IPS DF 6.9 (cell line): ENCODE measurements around the gene MAML2.
A peak's percentile ranks its signal among the peaks of the same experiment; 100 is the strongest.

Experiments
- DNase-seq: peaks from one replicate; pipeline ENCODE4 v3.0.0-alpha.2; 2013; ENCODE audit warnings: low read depth, low spot score
- H3K27ac ChIP-seq: one replicate; pipeline ENCODE4 v1.5.1; 2013; ENCODE audit warnings: low read length, control low read depth
- H3K27me3 ChIP-seq: 2 replicates; pipeline ENCODE4 v1.6.1; 2013; ENCODE audit warnings: mild to moderate bottlenecking, low read length; ENCODE audit not compliant: control insufficient read depth, insufficient read depth
- H3K36me3 ChIP-seq: 2 replicates; pipeline ENCODE4 v1.6.1; 2013; ENCODE audit warnings: low read length; ENCODE audit not compliant: control insufficient read depth, insufficient read depth
- H3K4me1 ChIP-seq: 2 replicates; pipeline ENCODE4 v1.6.1; 2013; ENCODE audit warnings: low read length; ENCODE audit not compliant: control insufficient read depth, insufficient read depth
- H3K4me3 ChIP-seq: 2 replicates; pipeline ENCODE4 v1.5.1; 2013; ENCODE audit warnings: mild to moderate bottlenecking, low read length
- H3K9me3 ChIP-seq: 2 replicates; pipeline ENCODE4 v1.6.1; 2013; ENCODE audit warnings: low read length, inconsistent platforms; ENCODE audit not compliant: control insufficient read depth, insufficient read depth
- WGBS: extraction: QIAGEN DNeasy Blood & Tissue Kit; methylation state at CpG from one replicate; pipeline ENCODE4 v1.1.7; 2013; ENCODE audit warnings: mixed read lengths, missing lambda C conversion rate; ENCODE audit not compliant: insufficient read length, insufficient coverage; 5-methylcytosine and 5-hydroxymethylcytosine counted together

MAML2 gene

DNA sequence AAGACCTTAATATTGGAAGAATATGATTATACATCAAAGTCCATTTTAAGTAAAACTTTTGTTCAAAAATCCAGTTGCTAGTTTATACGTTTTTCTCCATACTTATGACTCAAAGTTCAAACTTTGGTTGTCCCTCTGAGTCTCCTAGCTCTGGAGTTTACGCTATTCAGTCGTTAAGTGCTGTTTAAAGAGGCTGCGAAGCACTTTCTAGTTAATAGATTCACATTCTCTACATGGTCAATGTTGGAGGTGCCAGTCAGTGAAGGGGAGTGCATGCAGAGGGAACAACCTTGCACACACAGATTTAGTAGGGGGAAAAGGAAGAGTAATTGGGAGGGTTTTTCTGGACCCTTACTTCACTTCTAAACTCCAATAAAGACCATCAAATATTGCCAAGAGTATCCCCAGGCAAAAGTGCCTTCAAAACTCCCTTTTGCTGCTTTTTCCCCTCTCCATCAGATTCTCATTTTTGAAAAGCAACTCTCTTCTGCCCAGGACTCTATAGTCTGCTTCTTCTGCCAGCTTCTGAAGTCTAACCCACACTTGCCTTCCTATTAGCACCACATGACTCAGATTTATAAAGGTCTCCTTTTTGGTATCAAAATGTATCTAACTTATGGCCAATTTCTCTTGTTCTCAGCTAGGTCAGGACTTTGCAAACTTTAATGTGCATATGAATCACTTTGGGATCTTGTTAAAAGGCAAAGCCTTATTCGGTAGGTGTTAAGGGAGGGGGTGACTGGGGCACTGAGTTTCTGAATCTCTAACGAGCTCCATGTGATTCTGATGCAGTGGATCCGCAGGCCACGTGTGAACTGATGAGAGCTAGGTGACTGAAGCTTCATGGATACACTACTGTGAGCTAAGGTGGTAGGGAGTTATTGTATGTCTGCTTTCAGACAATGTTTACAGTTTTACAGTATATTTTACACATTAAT lies 322.9 kb downstream of the MAML2 start:
- WGBS: no CpG with 5 or more reads among the region's 8 CpGs
- H3K36me3 ChIP-seq: no peaks in the 10 kb centered on the region
- no peak overlapping the region for H3K4me3 ChIP-seq
- H3K27me3 ChIP-seq: no peaks in the 10 kb centered on the region
- 0 out of 2 replicates have a peak, but pooled peaks cover 2% of the 10 kb centered on the region for H3K4me1 ChIP-seq
- no peak for DNase-seq
- no peak overlapping the region for H3K27ac ChIP-seq
- no peaks in the 10 kb centered on the region for H3K9me3 ChIP-seq

DNA sequence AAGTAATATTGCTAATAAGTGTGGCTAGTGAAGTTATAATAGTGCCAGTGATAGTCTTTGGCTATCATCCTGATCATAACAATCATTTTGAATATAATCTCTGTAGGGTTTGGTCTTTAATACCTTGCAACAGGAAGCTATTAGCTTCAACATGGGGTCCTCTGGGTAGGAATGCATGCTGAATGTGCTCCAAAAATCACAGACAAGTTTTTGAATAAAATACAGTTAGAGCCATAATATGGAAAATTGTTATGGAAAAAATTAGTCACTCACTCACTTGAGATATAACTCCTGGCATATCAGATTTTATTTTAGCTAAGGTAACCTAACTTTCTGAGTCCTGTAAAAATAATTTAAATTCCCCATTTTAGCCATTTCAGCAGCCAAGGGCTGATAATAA lies 323.7 kb downstream of the MAML2 start:
- 0 out of 2 replicates have a peak, but pooled peaks cover 2% of the 10 kb centered on the region for H3K4me1 ChIP-seq
- no peak for DNase-seq
- no peaks in the 10 kb centered on the region for H3K9me3 ChIP-seq
- no peak overlapping the region for H3K27ac ChIP-seq
- H3K4me3 ChIP-seq: no peak overlapping the region
- H3K36me3 ChIP-seq: no peaks in the 10 kb centered on the region
- no peaks in the 10 kb centered on the region for H3K27me3 ChIP-seq

DNA sequence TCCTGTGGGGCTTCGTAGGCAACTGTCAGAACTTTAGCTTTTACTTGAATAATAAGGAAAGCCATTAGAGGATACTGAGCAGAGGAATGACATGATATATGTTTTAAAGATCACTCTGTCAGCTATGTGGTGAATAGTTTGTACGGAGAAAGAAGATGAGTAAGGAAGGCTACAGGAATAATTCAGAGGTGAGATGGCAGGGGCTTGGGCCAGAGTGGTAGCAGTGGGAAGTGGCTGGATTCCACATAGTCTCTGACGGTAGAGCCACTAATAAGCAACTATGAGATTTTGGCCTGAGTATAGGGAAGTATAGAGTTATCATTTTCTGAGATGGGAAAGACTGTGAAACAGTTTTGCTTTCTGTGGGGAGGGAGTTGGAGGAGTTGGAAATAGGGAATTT lies 325.1 kb downstream of the MAML2 start:
- no peaks in the 10 kb centered on the region for H3K9me3 ChIP-seq
- no peaks in the 10 kb centered on the region for H3K36me3 ChIP-seq
- no peaks in the 10 kb centered on the region for H3K27me3 ChIP-seq
- peaks cover 8% of the 10 kb centered on the region for H3K4me1 ChIP-seq
- H3K4me3 ChIP-seq: no peak overlapping the region
- WGBS: no CpG with 5 or more reads among the region's 3 CpGs
- H3K27ac ChIP-seq: no peak overlapping the region
- DNase-seq: no peak

DNA sequence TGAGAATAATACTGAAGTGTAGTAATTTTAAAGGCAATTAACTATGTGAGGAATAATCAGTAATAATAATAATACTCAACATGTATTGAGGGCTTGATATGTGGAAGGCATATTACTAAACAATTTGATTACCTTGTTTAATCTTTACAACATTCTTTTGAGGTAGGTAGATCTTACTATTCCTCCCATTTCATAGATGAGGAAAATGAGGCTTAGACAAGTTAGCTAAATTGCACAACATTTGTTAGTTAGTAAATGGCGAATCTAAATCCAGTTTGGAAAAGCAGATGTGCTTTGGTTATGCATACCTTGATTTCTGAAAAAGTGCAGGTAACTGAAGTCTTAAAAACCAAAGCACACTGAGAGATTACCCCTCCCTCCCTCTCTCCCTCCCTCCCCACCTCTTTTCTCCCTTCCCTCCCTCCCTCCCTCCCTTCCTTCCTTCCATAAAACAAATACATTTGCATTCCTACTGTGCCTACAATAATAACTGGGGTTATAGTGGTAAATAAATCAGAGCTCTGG lies 326.0 kb downstream of the MAML2 start:
- DNase-seq: no peak
- WGBS: no CpG with 5 or more reads among the region's 1 CpG
- Histone ChIP-seq H3K27ac (no peak overlapping the region), H3K4me1 (peaks cover 10% of the 10 kb centered on the region), H3K9me3 (no peaks in the 10 kb centered on the region), H3K36me3 (no peaks in the 10 kb centered on the region), H3K27me3 (no peaks in the 10 kb centered on the region), H3K4me3 (no peak overlapping the region)

DNA sequence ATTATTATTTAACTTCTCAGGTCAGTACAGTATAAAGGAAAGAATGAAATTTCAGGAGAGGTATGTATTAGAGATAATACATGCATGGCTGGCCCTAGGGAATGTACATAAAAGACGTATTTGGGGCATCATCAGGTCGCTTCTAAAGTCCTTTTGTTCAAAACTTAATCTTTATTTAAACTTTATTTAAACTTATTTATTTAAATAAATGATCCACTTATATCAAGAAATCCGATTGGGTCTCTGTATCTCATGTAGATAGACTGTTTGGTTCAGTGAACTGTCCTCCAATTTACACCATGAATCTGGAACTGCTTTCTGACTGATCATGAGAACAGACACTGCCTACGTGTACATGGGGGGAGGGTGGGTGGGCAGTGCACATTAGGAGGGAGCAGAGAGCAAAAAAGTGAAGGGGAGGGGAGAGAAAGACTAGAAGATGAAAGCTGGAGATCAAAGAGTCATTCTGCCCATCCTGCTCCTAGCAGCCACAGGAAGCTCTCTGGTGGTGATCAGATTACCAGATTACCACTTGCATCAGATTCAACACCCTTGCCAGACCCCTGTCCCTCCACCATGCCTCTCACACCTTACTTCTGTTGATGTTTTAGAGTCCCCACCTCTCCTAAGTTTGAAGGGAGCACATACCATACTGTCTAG lies 327.0 kb downstream of the MAML2 start:
- Histone ChIP-seq H3K4me1 (peaks cover 11% of the 10 kb centered on the region), H3K27me3 (no peaks in the 10 kb centered on the region), H3K4me3 (no peak overlapping the region), H3K27ac (no peak overlapping the region), H3K36me3 (no peaks in the 10 kb centered on the region), H3K9me3 (no peaks in the 10 kb centered on the region)
- WGBS: no CpG with 5 or more reads among the region's 4 CpGs
- DNase-seq: no peak

DNA sequence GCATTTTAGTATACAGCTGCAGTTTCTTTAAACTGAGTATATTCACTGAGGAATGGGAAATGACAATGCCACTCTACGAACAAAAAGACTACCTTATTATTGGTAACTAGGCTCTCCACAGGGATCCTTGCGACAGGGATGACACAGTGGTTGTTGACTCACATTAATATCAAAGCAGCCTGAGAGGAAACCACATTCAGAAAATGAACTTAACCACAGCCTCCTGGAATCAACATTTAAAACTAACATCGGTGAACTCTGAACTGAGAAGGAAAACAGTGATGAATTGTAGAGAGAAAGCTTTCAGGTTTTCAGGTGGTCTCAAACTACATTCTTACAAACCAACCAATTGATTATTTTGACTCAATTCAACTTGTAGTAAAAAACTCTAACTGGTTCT lies 328.8 kb downstream of the MAML2 start:
- H3K27me3 ChIP-seq: no peaks in the 10 kb centered on the region
- H3K27ac ChIP-seq: no peak overlapping the region
- no peak overlapping the region for H3K4me3 ChIP-seq
- no peaks in the 10 kb centered on the region for H3K9me3 ChIP-seq
- WGBS: no CpG with 5 or more reads among the region's 3 CpGs
- H3K36me3 ChIP-seq: no peaks in the 10 kb centered on the region
- no peak for DNase-seq
- peaks cover 9% of the 10 kb centered on the region for H3K4me1 ChIP-seq

DNA sequence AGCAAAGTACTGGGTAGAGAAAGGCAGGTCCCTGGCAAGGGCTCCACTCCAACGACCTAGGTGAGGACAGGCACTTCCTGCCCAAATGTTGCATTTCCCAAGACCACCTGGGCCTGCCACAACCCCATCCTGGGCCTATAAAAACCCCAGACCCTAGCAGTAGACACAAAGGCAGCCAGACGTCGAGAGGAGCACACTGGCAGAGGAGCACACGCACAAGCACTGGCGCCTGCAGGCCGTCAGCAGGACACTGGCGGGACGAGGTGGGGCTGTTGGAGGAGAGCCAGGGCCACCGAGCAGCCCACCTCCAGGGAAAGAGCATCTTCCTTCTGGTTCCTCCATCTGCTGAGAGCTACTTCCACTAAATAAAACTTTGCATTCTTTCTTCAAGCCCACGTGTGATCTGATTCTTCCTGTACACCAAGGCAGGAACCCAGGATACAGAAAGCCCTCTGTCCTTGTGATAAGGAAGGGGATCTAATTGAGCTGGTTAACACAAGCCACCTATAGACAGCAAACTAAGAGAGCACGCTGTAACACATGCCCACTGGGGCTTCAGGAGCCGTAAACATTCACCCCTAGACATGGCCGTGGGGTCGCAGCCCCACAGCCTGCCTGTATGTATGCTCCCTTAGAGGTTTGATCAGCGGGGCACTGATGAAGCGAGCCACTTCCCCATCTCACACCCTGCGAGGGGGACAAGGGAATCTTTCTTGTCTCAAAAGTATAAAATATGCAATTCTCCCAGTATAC lies 329.4 kb downstream of the MAML2 start:
- H3K27ac ChIP-seq: no peak overlapping the region
- H3K4me3 ChIP-seq: no peak overlapping the region
- no peak for DNase-seq
- no CpG with 5 or more reads among the region's 17 CpGs for WGBS
- H3K27me3 ChIP-seq: no peaks in the 10 kb centered on the region
- no peaks in the 10 kb centered on the region for H3K9me3 ChIP-seq
- H3K4me1 ChIP-seq: peaks cover 9% of the 10 kb centered on the region
- H3K36me3 ChIP-seq: no peaks in the 10 kb centered on the region

DNA sequence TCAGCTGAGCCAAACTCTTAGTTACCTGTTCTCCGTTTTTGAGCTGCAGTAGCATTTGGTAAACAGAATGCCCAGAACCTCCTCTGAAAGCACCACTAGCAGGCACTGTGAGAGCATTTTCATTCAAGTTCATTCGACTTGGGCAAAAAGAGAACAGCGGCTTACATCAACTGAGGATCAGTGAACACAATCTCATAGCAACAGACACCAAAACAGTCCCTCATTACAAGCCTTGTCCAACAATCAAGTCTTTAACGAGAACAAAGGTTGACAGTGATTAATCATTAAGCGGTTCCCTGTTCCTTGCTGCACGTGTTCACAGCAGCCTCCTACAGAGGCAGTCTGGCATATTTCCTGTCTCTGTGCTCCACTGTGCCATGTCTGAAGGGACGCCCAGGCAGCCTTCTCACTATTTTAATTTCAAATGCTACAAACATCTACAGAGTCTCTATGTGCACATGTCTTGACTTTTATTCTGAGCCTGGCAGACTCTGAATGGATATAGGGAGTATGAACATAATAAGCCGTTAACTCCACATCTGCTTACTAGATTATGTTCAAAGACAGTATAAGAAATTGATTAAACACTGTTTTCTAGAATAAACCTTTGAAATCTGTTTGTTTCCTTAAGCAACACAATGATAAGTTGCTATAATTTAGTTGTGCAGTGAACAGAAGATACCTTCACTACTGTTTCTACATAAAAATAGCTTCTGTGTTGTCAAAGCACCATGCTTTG lies 330.7 kb downstream of the MAML2 start:
- Histone ChIP-seq H3K27ac (no peak overlapping the region), H3K4me1 (peaks cover 9% of the 10 kb centered on the region), H3K9me3 (no peaks in the 10 kb centered on the region), H3K27me3 (no peaks in the 10 kb centered on the region), H3K36me3 (no peaks in the 10 kb centered on the region), H3K4me3 (no peak overlapping the region)
- DNase-seq: peak; percentile 29
- WGBS: no CpG with 5 or more reads among the region's 8 CpGs

DNA sequence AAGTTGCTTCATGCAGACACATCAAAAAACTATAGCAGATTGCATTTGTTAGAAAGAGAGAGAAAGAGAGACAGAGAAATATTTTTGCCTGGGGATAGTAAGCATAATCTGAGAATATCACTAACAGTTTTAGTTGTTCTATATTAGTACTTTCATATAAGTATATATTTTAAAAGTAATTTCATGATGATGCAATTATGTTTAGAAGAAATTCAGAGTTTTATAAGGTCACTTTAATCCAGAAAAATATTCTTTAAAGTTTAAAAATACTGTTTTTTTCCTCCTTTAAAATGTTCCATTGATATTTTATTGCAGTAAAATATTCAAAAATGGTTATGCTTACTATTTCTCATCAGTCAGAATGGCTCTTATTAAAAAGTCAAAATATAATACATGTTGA lies 332.3 kb downstream of the MAML2 start:
- Histone ChIP-seq H3K9me3 (no peaks in the 10 kb centered on the region), H3K27me3 (no peaks in the 10 kb centered on the region), H3K27ac (no peak overlapping the region), H3K4me3 (no peak overlapping the region), H3K36me3 (no peaks in the 10 kb centered on the region), H3K4me1 (peaks cover 9% of the 10 kb centered on the region)
- no peak for DNase-seq
